Activated T-cell treated with anti-CD3 and anti-CD28 coated beads, Interleukin-2, amount 50 U/mL, for 72 hours (primary cell): Measurements from ENCODE around the gene UBASH3B. TPM values are rescaled to one million over a fixed set of nuclear protein-coding genes. Genes with fewer than 3 reads are reported as not detected.

Experiments
- ATAC-seq, 2 donors: fragments of 150-1000 bp; cut with Tn5 transposase; replicated peaks in 1 of 2; 2 replicates each; pipeline ENCODE4 v1.10.0; 2021; ENCODE audit warnings: moderate library complexity in 2 of 2, mild to moderate bottlenecking in 1 of 2
- DNase-seq, 2 donors: peaks; one replicate each; pipeline ENCODE4 v3.0.0; 2021 to 2022; ENCODE audit warnings: mixed read lengths in 1 of 2
- H3K27ac Mint-ChIP-seq: one replicate; pipeline ENCODE4 v1.8.0; 2022; ENCODE audit warnings: mild to moderate bottlenecking, moderate library complexity, mixed read lengths
- H3K27me3 Mint-ChIP-seq: one replicate; pipeline ENCODE4 v1.8.0; 2022; ENCODE audit warnings: low read depth, mixed read lengths
- H3K36me3 Mint-ChIP-seq, 2 donors: one replicate each; pipeline ENCODE4 v1.8.0; 2022; ENCODE audit warnings: mixed read lengths in 2 of 2, mild to moderate bottlenecking in 1 of 2; ENCODE audit not compliant: insufficient read depth in 2 of 2
- H3K4me1 Mint-ChIP-seq: one replicate; pipeline ENCODE4 v1.8.0; 2022; ENCODE audit warnings: low read depth, mixed read lengths
- H3K4me3 Mint-ChIP-seq, 2 donors: one replicate each; pipeline ENCODE4 v1.8.0; 2022; ENCODE audit warnings: mild to moderate bottlenecking in 2 of 2, mixed read lengths in 2 of 2, moderate library complexity in 2 of 2
- H3K9me3 Mint-ChIP-seq, 2 donors: one replicate each; pipeline ENCODE4 v1.8.0; 2022; ENCODE audit warnings: mixed read lengths in 2 of 2
- total RNA-seq, 2 donors: library from RNA; stranded (reverse); gene quantifications; one replicate each; pipeline ENCODE4 v1.2.3, GENCODE V29; 2022

UBASH3B gene
- total RNA-seq, 2 donors from 2014 or later: 6.9 to 18.5 TPM

DNA sequence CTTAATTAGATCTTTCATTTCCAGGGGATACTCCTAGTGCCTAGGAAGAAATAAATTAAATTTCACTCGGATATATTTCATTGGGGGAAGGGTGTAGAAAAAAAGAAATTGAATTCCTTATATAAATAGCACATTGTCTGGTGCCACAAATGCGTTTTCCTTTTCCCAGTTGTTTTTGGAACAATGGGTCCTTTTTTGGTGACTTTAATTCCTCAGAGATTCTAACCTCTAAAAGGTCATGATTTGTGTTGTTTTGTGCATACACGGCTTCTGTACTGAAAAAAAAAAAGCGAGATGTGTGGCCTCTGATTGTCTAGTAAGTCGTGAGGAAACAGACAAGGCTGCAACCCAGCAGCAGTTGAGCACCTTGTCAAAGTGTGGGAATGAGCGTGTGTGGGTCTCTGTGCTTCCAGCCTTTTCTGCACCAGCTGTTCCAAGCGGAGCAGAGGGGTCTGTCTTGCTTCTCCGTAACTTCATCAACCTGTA lies 118.3 kb downstream of the UBASH3B start:
- no peak for DNase-seq

DNA sequence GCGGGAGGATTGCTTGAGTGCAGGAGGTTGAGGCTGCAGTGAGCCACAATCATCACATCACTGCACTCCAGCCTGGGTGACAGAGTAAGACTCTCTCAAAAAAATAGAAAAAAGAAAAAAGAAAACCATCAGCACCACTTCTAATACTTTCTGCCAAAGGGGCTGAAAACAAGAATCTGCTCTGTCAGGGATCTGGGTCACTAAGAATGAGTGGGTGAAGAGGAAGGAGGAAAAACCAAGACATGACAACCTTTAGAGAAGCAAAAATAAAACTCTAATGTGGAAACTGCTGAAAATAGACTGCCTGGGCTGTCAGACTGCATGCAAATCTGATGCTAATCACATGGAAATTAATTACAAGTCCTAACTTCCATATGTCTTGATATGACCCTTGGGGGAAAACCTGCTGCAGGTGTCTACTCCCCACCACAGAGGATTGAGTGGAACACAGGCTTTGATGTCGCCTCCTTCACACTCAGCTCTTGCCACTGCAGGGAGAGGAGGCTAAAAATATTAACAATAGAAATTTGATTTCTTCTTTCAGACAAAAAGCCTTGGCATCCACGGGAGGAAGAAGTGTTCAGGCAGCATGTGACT lies 120.3 kb downstream of the UBASH3B start:
- Mint-ChIP-seq H3K4me1 (peaks cover 44% of the 10 kb centered on the region), H3K9me3 (no peaks in the 10 kb centered on the region), H3K36me3 (peaks cover 0 to 2% of the 10 kb centered on the region in 2 donors), H3K27ac (no peak overlapping the region), H3K27me3 (no peaks in the 10 kb centered on the region), H3K4me3 (no peak overlapping the region)
- ATAC-seq (no peak), DNase-seq (no peak)

More for the DNA sequence above, 118.3 kb downstream of the UBASH3B start:
- Mint-ChIP-seq H3K27me3 (no peaks in the 10 kb centered on the region), H3K4me1 (peaks cover 39% of the 10 kb centered on the region), H3K36me3 (peaks cover 0 to 2% of the 10 kb centered on the region in 2 donors), H3K27ac (no peak overlapping the region), H3K4me3 (no peak overlapping the region), H3K9me3 (no peaks in the 10 kb centered on the region)
- no peak for ATAC-seq

DNA sequence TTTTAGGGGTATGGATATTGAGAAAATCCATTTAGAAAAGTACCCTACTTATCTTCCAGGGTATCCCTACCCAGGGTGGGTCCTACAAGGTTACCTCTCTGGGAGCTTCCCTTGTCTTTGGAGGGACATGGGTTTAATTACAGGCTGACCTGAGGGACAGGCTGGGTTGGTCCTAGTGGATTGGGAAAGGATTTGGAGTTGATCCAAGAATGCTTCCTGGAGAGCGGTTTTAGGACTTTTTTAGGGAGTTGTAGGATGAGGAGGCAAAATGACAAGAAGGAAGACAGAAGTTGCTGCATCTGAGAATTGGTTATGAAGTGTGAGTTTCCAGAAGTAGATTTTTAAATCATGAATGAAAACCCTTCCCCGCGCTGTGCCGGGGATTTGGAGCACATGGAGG lies 121.0 kb downstream of the UBASH3B start:
- H3K4me3 Mint-ChIP-seq: no peak overlapping the region
- ATAC-seq (no peak), DNase-seq (no peak)
- H3K27me3 Mint-ChIP-seq: no peaks in the 10 kb centered on the region
- H3K27ac Mint-ChIP-seq: no peak overlapping the region
- H3K36me3 Mint-ChIP-seq: peaks cover 0 to 2% of the 10 kb centered on the region in 2 donors
- no peaks in the 10 kb centered on the region for H3K9me3 Mint-ChIP-seq
- H3K4me1 Mint-ChIP-seq: peaks cover 50% of the 10 kb centered on the region

DNA sequence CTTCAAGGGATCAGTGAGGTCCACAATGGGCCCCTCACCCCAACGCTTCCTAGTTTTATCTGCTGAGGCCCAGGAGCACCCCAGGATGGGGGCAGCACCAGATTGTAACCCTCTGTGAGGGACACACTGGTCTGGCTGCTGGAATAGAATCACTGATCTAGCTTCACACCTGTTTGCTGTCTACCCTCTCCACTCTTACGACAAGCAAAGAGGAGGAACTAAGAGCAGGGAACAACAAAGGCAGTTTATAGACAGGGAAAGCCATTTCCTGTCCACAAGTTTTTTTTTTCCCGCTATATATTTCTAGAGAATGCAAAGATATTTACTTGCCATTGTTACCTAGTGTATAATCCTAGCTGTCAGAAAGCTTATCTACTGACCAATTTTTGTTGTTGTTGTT lies 121.8 kb downstream of the UBASH3B start:
- DNase-seq: no peak
- no peak overlapping the region for H3K4me3 Mint-ChIP-seq
- no peaks in the 10 kb centered on the region for H3K9me3 Mint-ChIP-seq
- no peak for ATAC-seq
- no peaks in the 10 kb centered on the region for H3K27me3 Mint-ChIP-seq
- H3K36me3 Mint-ChIP-seq: peaks cover 0 to 2% of the 10 kb centered on the region in 2 donors
- H3K4me1 Mint-ChIP-seq: peaks cover 51% of the 10 kb centered on the region
- no peak overlapping the region for H3K27ac Mint-ChIP-seq

DNA sequence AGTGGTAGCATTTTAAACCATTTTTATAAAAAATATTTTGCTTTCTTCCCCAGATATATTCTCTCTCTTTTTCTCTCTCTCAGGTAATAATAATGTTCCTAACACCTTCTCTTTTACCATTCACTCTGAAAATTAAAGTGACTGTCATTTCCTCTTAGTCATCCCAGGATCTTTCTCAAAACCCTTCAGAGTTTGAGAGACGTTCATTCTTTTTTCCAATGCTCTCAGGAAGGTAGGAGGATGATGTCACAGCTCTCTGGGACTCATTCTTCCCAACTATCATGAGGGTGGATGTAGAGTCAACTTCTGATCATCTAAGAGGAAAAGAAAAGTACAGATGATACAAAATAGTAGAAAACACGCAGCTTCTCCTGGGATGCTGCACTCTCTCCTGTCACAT lies 122.6 kb downstream of the UBASH3B start:
- peak; percentile 66 to 77 for ATAC-seq
- peak overlapping the region; percentile 4 to 10 for H3K4me3 Mint-ChIP-seq
- peaks cover 0 to 7% of the 10 kb centered on the region in 2 donors for H3K36me3 Mint-ChIP-seq
- H3K27me3 Mint-ChIP-seq: no peaks in the 10 kb centered on the region
- H3K9me3 Mint-ChIP-seq: no peaks in the 10 kb centered on the region
- DNase-seq: no peak
- peaks cover 48% of the 10 kb centered on the region for H3K4me1 Mint-ChIP-seq
- H3K27ac Mint-ChIP-seq: no peak overlapping the region

DNA sequence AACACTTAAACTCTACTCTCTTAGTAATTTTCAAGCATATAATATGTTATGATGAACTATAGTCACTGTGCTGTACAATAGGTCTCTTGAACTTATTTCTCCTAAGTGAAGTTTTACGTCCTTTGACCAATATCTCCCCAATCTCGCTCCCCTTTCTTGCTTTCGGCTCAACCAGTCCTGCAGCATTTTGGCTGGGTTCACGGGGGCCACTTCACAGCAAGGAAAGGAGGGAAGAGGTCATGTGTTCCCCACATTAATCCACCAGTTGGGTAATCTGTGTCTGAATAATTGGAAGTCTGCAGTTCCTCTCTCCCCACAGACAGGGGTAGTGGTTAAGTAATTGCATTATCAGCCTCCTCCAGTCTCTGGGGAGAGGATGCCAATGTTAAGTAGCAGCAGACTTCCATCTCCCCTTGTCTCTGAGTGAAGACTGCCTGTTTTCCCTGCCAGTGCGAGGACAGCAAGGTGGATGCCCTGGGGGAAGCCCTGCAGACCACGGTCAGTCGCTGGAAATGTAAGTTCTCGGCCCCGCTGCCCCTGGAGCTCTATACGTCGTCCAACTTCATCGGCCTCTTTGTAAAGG lies 123.6 kb downstream of the UBASH3B start:
- H3K27ac Mint-ChIP-seq: no peak overlapping the region
- peaks cover 48% of the 10 kb centered on the region for H3K4me1 Mint-ChIP-seq
- H3K27me3 Mint-ChIP-seq: no peaks in the 10 kb centered on the region
- ATAC-seq (no peak), DNase-seq (no peak)
- H3K4me3 Mint-ChIP-seq: no peak overlapping the region
- H3K9me3 Mint-ChIP-seq: no peaks in the 10 kb centered on the region
- H3K36me3 Mint-ChIP-seq: peaks cover 0 to 8% of the 10 kb centered on the region in 2 donors

DNA sequence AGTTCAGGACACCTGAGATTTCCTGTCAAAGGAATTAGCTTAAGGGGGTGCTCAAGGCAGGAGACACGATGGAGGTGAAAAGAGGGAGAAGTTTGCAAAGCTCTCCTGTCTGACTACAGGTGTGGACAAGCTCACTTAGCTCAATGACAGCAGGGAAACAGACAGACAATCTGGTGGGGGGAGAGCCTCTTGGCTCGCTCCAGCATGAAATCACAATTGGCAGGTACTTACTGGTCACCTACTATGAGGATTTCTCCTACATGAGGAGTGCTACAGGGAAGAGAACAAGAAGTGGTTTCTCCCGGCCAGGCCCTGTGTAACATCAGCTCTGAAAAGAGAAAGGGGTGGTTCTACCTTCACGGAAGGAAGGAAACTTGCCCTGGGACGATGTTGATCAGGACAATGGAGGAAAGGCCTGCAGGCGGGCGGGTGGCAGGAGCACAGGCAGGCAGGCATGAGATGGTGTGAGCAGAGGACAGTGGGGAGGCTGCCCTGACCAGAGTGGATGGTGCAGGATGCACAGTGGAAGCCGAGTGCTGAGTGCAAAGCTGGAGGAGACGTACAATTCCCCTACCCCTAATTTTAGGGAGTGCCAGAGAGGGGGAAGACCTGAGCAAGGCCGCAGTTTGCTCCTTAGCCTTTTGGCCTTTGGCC lies 124.9 kb downstream of the UBASH3B start:
- peaks cover 0 to 8% of the 10 kb centered on the region in 2 donors for H3K36me3 Mint-ChIP-seq

DNA sequence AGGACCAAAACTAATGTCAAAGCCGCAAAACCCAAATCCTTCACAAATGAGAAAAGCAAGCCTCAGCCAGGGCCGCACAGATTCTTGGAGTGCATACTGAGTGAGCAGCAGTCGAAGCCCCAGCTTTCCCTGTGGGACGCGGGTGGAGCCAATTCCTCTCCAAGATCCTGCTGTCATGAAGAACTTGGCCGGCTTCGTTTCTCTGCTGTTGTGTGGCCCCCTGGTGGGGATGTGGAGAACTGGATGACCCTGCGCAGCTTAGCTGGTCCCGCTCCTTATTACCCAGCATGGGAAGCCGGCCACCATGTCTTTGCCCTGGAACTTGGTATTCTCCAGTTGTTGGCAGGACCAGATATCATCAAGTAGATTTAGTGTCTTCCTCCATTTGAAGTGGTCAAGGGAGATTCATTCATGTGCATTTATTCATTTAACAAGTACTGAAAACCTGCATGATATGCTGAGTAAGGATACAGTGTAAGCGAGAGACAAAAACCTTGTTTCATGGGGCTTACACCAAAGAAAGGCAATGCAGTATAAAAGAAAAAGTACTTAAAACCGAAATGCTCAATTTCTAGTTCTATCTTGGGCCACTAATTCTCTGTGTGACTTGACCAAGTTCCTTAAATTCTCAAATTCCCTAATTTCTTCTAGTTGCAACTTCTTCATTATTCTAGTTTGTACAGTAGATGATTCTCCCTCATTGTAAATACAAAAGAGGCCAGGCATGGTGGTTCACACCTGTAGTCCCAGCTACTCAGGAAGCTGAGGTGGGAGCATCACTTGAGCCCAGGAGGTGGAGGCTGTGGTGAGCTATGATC lies 126.1 kb downstream of the UBASH3B start:
- H3K27ac Mint-ChIP-seq: no peak overlapping the region
- ATAC-seq: peak; percentile 73 to 80
- H3K4me1 Mint-ChIP-seq: peaks cover 33% of the 10 kb centered on the region

More for the DNA sequence above, 124.9 kb downstream of the UBASH3B start:
- H3K4me3 Mint-ChIP-seq: no peak overlapping the region
- no peaks in the 10 kb centered on the region for H3K9me3 Mint-ChIP-seq
- no peaks in the 10 kb centered on the region for H3K27me3 Mint-ChIP-seq
- ATAC-seq: no peak
- H3K4me1 Mint-ChIP-seq: peaks cover 45% of the 10 kb centered on the region
- H3K27ac Mint-ChIP-seq: no peak overlapping the region
- no peak for DNase-seq

DNA sequence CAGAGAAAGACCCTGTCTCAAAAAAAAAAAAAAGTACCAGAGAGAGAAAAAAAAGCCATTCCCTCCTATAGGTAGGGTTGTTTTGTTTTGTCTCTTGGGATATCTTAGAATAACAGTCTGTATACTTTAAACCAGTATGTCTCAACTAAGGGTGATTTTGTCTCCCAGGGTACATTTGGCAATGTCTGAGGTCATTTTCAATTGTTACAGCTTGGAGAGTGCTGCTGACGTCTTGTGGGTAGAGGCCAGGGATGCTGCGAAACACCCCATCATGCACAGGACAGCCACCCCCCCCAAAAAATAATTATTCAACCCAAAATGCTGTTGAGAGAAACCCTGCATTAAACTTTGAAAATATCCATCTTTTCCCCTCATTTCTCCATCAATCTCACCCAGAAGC lies 126.7 kb downstream of the UBASH3B start:
- no peak for ATAC-seq
- peaks cover 0 to 6% of the 10 kb centered on the region in 2 donors for H3K36me3 Mint-ChIP-seq
- H3K9me3 Mint-ChIP-seq: no peaks in the 10 kb centered on the region
- H3K27ac Mint-ChIP-seq: no peak overlapping the region
- no peak for DNase-seq
- H3K4me3 Mint-ChIP-seq: no peak overlapping the region
- peaks cover 27% of the 10 kb centered on the region for H3K4me1 Mint-ChIP-seq
- no peaks in the 10 kb centered on the region for H3K27me3 Mint-ChIP-seq

More for the DNA sequence above, 126.1 kb downstream of the UBASH3B start:
- no peaks in the 10 kb centered on the region for H3K9me3 Mint-ChIP-seq
- H3K36me3 Mint-ChIP-seq: peaks cover 0 to 6% of the 10 kb centered on the region in 2 donors
- no peak overlapping the region for H3K4me3 Mint-ChIP-seq
- H3K27me3 Mint-ChIP-seq: no peaks in the 10 kb centered on the region
- DNase-seq: peak; percentile 77 to 82

DNA sequence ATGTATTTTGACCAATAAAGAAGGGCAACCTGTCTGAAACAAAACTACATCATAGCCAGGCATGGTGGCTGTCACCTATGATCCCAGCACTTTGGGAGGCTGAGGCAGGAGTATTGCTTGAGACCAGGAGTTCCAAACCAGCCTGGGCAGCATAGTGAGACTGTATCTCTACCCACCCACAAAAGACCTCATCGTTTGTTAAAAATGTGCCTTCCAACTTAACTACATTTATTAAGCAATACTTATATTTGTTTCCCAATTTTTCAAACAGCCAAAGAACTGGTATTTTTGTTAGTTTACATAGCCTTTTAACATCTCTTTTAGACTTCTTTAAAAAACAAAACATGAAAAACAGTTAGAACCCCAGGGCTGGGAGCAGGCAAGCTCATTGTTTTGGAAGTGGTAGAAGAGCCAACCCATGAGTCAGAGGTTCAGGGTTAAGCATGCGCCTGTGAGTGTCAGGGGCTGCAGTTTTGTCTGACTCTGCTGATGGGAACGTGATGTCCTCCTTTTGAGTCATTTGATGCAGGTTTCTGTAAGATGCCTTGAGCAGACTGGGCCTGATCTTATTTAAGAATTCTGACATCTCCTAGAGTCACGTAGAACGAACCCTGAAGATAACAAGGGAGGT lies 128.9 kb downstream of the UBASH3B start:
- H3K9me3 Mint-ChIP-seq: no peaks in the 10 kb centered on the region
- H3K4me1 Mint-ChIP-seq: peaks cover 12% of the 10 kb centered on the region
- H3K4me3 Mint-ChIP-seq: no peak overlapping the region
- ATAC-seq (no peak), DNase-seq (no peak)
- peaks cover 0 to 6% of the 10 kb centered on the region in 2 donors for H3K36me3 Mint-ChIP-seq
- no peaks in the 10 kb centered on the region for H3K27me3 Mint-ChIP-seq
- no peak overlapping the region for H3K27ac Mint-ChIP-seq

DNA sequence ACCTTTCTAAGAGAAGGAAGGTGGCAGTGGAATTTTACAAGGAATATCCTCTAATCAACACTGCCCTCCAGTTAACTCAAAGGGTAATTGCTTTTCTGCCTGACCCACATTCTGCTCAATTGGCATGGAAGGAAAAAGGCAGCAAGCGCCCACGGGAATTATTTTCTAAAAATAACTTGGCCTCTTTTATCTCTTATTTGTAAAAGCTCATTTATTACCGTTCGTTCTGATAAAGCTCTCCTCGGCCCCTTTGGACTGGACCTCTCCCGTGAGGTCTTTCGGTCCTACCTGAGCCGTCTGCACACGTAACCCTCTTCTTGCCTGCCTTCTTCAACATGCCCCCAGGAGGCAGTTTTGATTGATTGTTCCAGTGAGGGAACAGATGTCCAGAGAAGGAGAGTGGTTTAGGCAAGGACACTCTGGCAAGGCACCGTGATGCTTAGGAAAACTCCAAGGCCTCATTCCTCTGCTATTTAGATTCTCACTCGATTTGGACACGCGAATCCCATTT lies 129.6 kb downstream of the UBASH3B start:
- Mint-ChIP-seq H3K4me3 (no peak overlapping the region), H3K27ac (no peak overlapping the region), H3K4me1 (peaks cover 12% of the 10 kb centered on the region), H3K36me3 (peaks cover 0 to 6% of the 10 kb centered on the region in 2 donors), H3K9me3 (no peaks in the 10 kb centered on the region), H3K27me3 (no peaks in the 10 kb centered on the region)
- DNase-seq: no peak
- no peak for ATAC-seq

DNA sequence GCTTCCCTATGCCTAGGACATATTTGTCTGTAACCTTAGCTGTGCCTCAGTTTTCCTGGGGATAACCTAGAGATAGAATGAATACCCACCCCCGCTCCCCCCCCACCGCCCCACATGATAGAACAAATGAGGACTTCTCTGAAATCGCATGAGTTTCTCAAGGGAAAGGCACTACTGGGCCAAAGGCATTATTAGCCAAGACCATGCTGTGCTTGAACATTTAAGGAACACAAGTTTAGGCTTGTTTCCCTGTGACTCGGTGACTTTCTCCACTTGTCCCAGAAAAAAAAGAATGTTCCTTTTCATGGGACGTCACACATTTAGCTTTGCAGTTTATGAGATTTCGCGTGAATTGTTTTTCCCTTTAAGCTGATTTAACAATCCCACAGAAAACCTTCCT lies 131.4 kb downstream of the UBASH3B start:
- Mint-ChIP-seq H3K9me3 (no peaks in the 10 kb centered on the region), H3K36me3 (peaks cover 0 to 6% of the 10 kb centered on the region in 2 donors), H3K27ac (no peak overlapping the region), H3K27me3 (no peaks in the 10 kb centered on the region), H3K4me3 (no peak overlapping the region), H3K4me1 (no peaks in the 10 kb centered on the region)
- DNase-seq (no peak), ATAC-seq (no peak)
